ENCODE measurements around the gene DNAJC12. TPM values are rescaled to one million over a fixed set of nuclear protein-coding genes. Genes with fewer than 3 reads are reported as not detected.

The DNAJC12 gene
- total RNA-seq, 1 donor from 2014 or later, result 8.6 TPM

DNA sequence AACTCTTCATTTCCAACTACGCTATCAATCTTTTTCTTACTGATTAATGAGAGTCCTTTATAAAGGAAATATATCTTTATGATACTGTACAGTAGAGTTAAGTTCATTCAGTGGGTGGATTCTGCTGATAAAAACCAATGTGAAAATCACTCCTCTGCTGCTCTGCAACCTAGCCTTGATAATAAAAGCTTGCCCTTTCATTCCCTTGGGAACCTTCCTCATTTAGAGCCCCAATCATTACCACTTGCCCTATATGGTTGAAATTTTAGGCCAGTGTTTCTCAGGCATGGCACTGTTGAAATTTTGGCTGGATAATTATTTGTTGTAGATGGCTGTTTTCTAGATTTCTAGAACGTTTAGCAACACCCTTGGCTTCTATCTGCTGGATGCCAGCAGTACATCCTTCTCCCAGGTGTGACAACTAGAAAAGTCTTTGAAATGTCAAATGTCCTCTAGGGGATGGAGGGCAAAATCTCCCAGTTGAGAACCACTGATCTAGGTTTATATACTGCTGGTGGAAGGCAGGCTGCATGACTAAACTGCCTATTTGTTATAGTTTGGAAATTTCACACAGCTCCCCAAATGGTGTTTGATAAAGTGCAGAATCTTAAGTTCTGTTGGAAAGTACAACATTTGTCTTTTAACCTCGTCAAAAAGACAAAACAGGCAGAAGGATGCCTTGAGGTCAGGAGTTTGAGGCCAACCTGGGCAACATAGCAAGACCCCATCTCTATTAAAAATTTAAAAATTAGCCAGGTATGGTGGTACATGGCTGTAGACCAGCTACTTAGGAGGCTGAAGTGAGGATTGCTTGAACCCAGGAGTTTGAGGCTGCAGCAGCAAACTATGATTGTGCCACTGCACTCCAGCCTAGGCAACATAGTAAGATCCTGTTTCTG, 37.6 kb upstream of the DNAJC12 start:
- Mint-ChIP-seq H3K4me3 (no peak overlapping the region), H3K36me3 (no peaks in the 10 kb centered on the region), H3K27me3 (ENCODE audit: low read depth) (no peaks in the 10 kb centered on the region), H3K9me3 (no peaks in the 10 kb centered on the region), H3K27ac (no peak overlapping the region), H3K4me1 (no peaks in the 10 kb centered on the region)
- no peak for DNase-seq (ENCODE audit: low spot score in 2 of 2, unreplicated experiment in 2 of 2)
- no peak for TF ChIP-seq CTCF (IDR thresholded peaks at IDR 0.05; ENCODE audit: unreplicated experiment)

DNA sequence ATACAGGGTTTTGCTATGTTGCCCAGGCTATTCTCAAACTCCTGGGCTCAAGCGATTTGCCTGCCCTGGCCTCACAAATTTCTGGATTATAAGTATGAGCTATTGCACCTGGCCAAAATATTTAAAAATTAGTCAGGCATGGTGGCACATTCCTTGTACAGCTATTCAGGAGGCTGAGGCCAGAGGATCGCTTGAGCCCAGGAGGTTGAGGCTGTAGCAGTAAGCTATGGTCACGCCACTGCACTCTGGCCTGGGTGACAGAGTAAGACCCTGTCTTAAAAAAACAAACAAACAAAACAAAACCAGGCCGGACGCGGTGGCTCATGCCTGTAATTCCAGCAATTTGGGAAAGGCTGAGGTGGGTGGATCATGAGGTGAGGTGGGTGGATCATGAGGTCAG, 32.0 kb upstream of the DNAJC12 start:
- Mint-ChIP-seq H3K4me3 (no peak overlapping the region), H3K36me3 (no peaks in the 10 kb centered on the region), H3K27ac (no peak overlapping the region), H3K4me1 (no peaks in the 10 kb centered on the region), H3K9me3 (no peaks in the 10 kb centered on the region), H3K27me3 (ENCODE audit: low read depth) (no peaks in the 10 kb centered on the region)
- TF ChIP-seq CTCF (IDR thresholded peaks at IDR 0.05; ENCODE audit: unreplicated experiment), result no peak
- no peak for DNase-seq (ENCODE audit: low spot score in 2 of 2, unreplicated experiment in 2 of 2)

GRCh38 chr10:67868132-67868531, 30.1 kb upstream of the DNAJC12 start:
- Mint-ChIP-seq H3K27me3 (ENCODE audit: low read depth) (no peaks in the 10 kb centered on the region), H3K36me3 (no peaks in the 10 kb centered on the region), H3K4me1 (no peaks in the 10 kb centered on the region), H3K9me3 (no peaks in the 10 kb centered on the region), H3K27ac (no peak overlapping the region), H3K4me3 (no peak overlapping the region)
- TF ChIP-seq CTCF (IDR thresholded peaks at IDR 0.05; ENCODE audit: unreplicated experiment), result no peak
- DNase-seq (ENCODE audit: low spot score in 2 of 2, unreplicated experiment in 2 of 2), result no peak

DNA sequence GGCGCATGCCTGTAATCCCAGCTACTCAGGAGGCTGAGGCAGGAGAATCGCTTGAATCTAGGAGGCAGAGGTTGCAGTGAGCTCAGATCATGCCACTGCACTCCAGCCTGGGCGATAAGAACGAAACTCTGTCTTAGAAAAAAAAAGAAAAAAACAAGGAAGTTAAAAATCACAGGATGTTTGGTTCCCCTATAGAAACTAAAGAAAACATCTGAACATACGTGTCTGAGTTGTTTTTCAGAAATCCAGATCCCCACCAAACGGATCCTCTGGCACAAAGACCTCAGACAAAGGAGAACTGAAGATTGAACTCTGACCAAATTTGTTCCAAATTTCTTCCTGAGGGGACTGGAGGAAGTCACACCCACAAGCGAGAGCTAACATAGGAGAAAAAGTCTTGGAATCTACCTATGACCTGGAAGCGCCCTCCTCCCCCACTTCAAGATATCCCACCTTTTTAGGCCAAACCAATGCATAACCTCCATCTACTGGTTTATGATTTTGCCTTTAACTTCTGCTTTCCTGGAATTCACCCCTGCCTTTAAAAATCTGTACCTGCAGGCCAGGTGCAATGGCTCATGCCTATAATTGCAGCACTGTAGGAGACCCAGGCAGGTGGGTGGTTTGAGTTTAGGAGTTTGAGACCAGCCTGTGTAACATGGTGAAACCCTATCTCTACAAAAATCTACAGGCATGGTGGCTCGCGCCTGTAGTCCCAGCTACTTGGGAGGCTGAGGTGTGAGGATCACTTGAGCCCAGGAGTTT, 26.8 kb upstream of the DNAJC12 start:
- H3K36me3 Mint-ChIP-seq, result no peaks in the 10 kb centered on the region
- no peaks in the 10 kb centered on the region for H3K9me3 Mint-ChIP-seq
- H3K4me3 Mint-ChIP-seq, result no peak overlapping the region
- H3K4me1 Mint-ChIP-seq, result no peaks in the 10 kb centered on the region
- no peak overlapping the region for H3K27ac Mint-ChIP-seq
- no peak for DNase-seq (ENCODE audit: low spot score in 2 of 2, unreplicated experiment in 2 of 2)
- no peak for TF ChIP-seq CTCF (IDR thresholded peaks at IDR 0.05; ENCODE audit: unreplicated experiment)
- H3K27me3 Mint-ChIP-seq (ENCODE audit: low read depth), result no peaks in the 10 kb centered on the region

DNA sequence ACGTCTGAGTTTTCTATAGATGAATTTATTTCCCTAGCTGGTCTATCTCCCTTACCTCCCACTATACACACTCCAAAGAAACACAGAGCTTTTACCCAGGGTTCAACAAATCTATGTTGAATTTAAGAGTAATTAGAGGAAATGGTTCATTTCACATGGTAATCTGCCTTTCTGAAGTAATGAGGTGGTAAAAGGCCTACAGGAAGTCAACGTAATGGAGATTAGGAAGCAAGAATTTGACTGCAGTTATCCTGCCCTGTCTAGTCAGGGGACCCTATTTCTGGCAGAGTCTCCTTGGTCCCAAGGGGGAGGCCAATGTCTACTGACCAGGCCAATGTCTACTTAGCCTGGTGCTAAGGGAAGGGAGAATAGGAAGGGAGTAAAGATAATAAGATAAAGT, 25.1 kb upstream of the DNAJC12 start:
- Mint-ChIP-seq H3K27ac (no peak overlapping the region), H3K4me3 (no peak overlapping the region), H3K27me3 (ENCODE audit: low read depth) (no peaks in the 10 kb centered on the region), H3K4me1 (no peaks in the 10 kb centered on the region), H3K36me3 (no peaks in the 10 kb centered on the region), H3K9me3 (no peaks in the 10 kb centered on the region)
- TF ChIP-seq CTCF (IDR thresholded peaks at IDR 0.05; ENCODE audit: unreplicated experiment), result no peak
- DNase-seq (ENCODE audit: low spot score in 2 of 2, unreplicated experiment in 2 of 2), result no peak

Data from mesothelial cell of epicardium (in vitro differentiated cells).